Vagina (tissue), 2 donors: ENCODE data around the gene P2RY11.

ENCODE experiments used
- POLR2A ChIP-seq, 2 donors: fragments of 450-650 bp; IDR thresholded peaks; one replicate each; pipeline ENCODE4 v1.6.1; 2017; ENCODE audit warnings: antibody characterized with exemption in 2 of 2, mild to moderate bottlenecking in 2 of 2, moderate library complexity in 2 of 2
- POLR2AphosphoS5 ChIP-seq, 2 donors: sonication (generic); formaldehyde crosslinking; IDR thresholded peaks; one replicate each; pipeline ENCODE4 v1.9.0; 2017; ENCODE audit warnings: antibody characterized with exemption in 2 of 2, mild to moderate bottlenecking in 2 of 2, low read depth in 1 of 2; ENCODE audit not compliant: insufficient read depth in 1 of 2

DNA sequence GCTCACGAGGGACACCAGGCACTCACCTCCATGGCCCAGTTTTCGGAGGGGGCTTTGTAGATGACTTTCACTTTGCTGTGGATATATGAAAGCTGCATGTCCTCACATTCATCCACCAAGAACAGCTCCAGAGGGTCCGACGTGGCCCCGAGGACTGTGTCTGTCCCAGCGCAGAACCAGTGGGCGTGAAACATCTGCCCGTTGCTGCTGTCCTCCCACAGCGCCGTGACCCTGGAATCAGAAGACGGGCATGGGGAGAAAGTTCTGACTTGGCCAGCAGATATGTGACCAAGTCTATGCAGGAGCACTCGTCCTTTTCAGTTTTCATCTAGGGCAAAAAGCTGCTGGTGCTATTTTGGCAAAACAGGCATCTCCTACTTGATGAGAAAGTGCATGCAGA is 37.9 kb downstream of the P2RY11 start:
- TF ChIP-seq POLR2A (IDR thresholded peaks at IDR 0.05) (no peak), POLR2AphosphoS5 (IDR thresholded peaks at IDR 0.05; ENCODE audit: insufficient read depth in 1 of 2, low read depth in 1 of 2) (no peak)
